Epithelial cell of esophagus (primary cell): ENCODE data around the gene SEC16A.

Experiments used
- DNase-seq: peaks from one replicate; pipeline ENCODE4 v3.0.0; 2010; ENCODE audit warnings: low read depth
- H3K4me3 ChIP-seq: 2 replicates; pipeline ENCODE4 v1.5.1; 2011; ENCODE audit warnings: mild to moderate bottlenecking, low read length, control low read depth
- TF ChIP-seq, protein P1 (sequence below): IDR thresholded peaks from 2 replicates; pipeline ENCODE4 v1.5.1; 2011; ENCODE audit warnings: low read depth, mild to moderate bottlenecking, low read length, control low read depth, inconsistent platforms; ENCODE audit not compliant: insufficient read depth; ENCODE audit errors: missing control alignments

Gene SEC16A

DNA sequence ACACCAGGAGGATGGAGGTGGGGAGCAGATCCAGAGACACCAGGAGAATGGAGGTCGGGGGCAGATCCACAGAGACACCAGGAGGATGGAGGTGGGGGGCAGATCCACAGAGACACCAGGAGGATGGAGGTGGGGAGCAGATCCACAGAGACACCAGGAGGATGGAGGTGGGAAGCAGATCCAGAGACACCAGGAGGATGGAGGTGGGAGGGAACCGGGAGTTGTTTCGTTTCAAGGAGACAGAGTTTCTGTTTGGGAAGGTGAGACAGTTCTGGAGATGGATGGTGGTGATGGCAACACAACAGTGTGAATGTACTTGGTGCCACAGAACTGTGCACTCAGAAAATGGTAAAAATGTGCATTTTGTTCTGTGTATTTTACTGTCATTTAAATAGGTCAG lies 34.2 kb downstream of the SEC16A start:
- no peak for DNase-seq
- TF ChIP-seq, protein P1, sequence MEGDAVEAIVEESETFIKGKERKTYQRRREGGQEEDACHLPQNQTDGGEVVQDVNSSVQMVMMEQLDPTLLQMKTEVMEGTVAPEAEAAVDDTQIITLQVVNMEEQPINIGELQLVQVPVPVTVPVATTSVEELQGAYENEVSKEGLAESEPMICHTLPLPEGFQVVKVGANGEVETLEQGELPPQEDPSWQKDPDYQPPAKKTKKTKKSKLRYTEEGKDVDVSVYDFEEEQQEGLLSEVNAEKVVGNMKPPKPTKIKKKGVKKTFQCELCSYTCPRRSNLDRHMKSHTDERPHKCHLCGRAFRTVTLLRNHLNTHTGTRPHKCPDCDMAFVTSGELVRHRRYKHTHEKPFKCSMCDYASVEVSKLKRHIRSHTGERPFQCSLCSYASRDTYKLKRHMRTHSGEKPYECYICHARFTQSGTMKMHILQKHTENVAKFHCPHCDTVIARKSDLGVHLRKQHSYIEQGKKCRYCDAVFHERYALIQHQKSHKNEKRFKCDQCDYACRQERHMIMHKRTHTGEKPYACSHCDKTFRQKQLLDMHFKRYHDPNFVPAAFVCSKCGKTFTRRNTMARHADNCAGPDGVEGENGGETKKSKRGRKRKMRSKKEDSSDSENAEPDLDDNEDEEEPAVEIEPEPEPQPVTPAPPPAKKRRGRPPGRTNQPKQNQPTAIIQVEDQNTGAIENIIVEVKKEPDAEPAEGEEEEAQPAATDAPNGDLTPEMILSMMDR, result no peak

GRCh38 chr9:136447173-136447778 lies 35.6 kb downstream of the SEC16A start:
- DNase-seq, result no peak
- H3K4me3 ChIP-seq, result no peak overlapping the region
- TF ChIP-seq, protein P1, result no peak

More for the DNA sequence above, 34.2 kb downstream of the SEC16A start:
- H3K4me3 ChIP-seq, result no peak overlapping the region

GRCh38 chr9:136445799-136446198 lies 37.0 kb downstream of the SEC16A start:
- no peak overlapping the region for H3K4me3 ChIP-seq
- DNase-seq, result no peak
- TF ChIP-seq, protein P1, result no peak

- TF ChIP-seq, protein P1, result no peak
- no peak overlapping the region for H3K4me3 ChIP-seq
Measured at GRCh38 chr9:136444102-136444501, 38.7 kb downstream of the SEC16A start.

DNA sequence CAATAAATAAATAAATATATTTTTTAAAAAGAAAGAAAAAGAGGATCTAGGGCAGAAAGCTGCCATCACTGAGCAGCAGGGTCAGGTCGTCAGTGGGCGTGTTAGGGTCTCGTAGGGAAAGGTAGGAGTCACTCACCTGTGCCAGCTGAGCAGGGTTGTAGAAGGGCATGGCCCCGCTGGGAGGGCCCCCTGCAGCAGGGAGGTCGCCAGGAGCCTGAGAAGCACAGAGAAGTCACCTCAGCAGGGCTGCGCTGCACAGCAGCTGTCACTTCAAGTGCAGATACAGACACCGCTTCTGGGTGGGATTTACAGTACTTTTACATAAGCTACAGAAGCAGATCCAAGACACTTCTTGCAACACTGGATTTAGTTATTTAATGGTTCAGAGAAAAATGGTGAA lies 39.2 kb downstream of the SEC16A start:
- no peak overlapping the region for H3K4me3 ChIP-seq
- DNase-seq, result no peak
- TF ChIP-seq, protein P1, result no peak

More at GRCh38 chr9:136444102-136444501, 38.7 kb downstream of the SEC16A start:
- DNase-seq, result no peak

GRCh38 chr9:136443087-136443486 lies 39.8 kb downstream of the SEC16A start:
- H3K4me3 ChIP-seq, result no peak overlapping the region
- TF ChIP-seq, protein P1, result no peak
- DNase-seq, result no peak

DNA sequence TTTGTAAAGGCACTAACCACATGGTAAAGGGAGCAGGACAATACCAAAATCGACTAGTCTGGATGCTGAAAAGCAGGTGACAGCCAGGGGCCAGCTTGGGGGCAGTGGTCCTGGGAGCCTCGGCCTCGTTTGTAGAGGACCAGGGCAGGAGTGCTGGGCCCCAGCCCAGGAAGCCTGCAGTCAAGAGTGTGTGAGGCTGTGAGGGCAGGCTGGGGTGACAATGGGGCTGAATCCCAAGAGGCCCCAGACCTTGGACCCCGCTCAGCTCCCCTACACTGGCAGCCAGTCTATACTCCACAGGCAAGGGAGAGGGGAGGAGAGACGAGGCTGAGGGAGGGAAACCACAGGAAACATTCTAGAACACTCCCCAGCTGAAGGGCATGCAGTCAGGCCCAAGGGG lies 40.6 kb downstream of the SEC16A start:
- no peak overlapping the region for H3K4me3 ChIP-seq
- TF ChIP-seq, protein P1, result no peak
- no peak for DNase-seq
